Tibial artery (tissue), 4 donors: ENCODE results near the gene COG7.
"Not testable (repeated sequence)": the region's sequence is repeated elsewhere in the genome, so short reads cannot be mapped to it uniquely, and the experiment has no call there.

Source experiments
- DNase-seq, 2 donors: peaks; one replicate each; pipeline ENCODE4 v3.0.0-alpha.2; 2019
- H3K27ac ChIP-seq, 2 donors: fragments of 200-600 bp; sonication (generic) in 1 of 2; 1 replicate in 1 of 2; 2 replicates in 1 of 2; pipeline ENCODE4 v1.5.1; 2018 to 2019; ENCODE audit warnings: mild to moderate bottlenecking in 1 of 2
- H3K27me3 ChIP-seq, 2 donors: fragments of 200-600 bp; sonication (generic) in 1 of 2; one replicate each; pipeline versions ENCODE4 v1.5.1 to v1.6.0; 2016 to 2019
- H3K36me3 ChIP-seq, 3 donors: fragments of 200-600 bp; sonication (generic) in 2 of 3; one replicate each; pipeline ENCODE4 v1.5.1; 2016 to 2019; ENCODE audit warnings: mild to moderate bottlenecking in 2 of 3
- H3K4me1 ChIP-seq, 4 donors: fragments of 200-600 bp; sonication (generic) in 2 of 4; 1 replicate in 3 of 4; 2 replicates in 1 of 4; pipeline ENCODE4 v1.5.1; 2016 to 2019
- H3K4me3 ChIP-seq, 2 donors: fragments of 200-600 bp; sonication (generic) in 1 of 2; 1 replicate in 1 of 2; 2 replicates in 1 of 2; pipeline ENCODE4 v1.5.1; 2018 to 2019; ENCODE audit warnings: mild to moderate bottlenecking in 2 of 2
- H3K9me3 ChIP-seq, 3 donors: fragments of 200-600 bp; sonication (generic) in 1 of 3; one replicate each; pipeline ENCODE4 v1.5.1; 2016 to 2019
- CTCF ChIP-seq, 2 experiments: fragments of 200-600 bp in 1 of 2; fragments of 450-650 bp in 1 of 2; IDR thresholded peaks; one replicate each; pipeline ENCODE4 v1.5.1; 2017 to 2019; ENCODE audit warnings: antibody characterized with exemption in 2 of 2, mild to moderate bottlenecking in 1 of 2, moderate library complexity in 1 of 2
- intact Hi-C: fragments of 100-400 bp; cut with DNase I; formaldehyde crosslinking; loops from one replicate; pipeline ENCODE4 v1.15.0; 2023; ENCODE audit warnings: low total_unique reads

COG7 gene

GRCh38 chr16:23403547-23403946 lies 49.4 kb downstream of the COG7 start:
- Histone ChIP-seq H3K4me3 (no peak overlapping the region), H3K4me1 (no peaks in the 10 kb centered on the region), H3K27ac (no peak overlapping the region), H3K9me3 (no peaks in the 10 kb centered on the region), H3K27me3 (no peaks in the 10 kb centered on the region), H3K36me3 (peaks cover 46 to 97% (median 85%) of the 10 kb centered on the region in 3 donors)
- intact Hi-C loops = no loop called here
- no peak for TF ChIP-seq CTCF (IDR thresholded peaks at IDR 0.05)
- no peak for DNase-seq

GRCh38 chr16:23402100-23402499 lies 50.9 kb downstream of the COG7 start:
- Histone ChIP-seq H3K9me3 (no peaks in the 10 kb centered on the region), H3K36me3 (peaks cover 57 to 100% (median 93%) of the 10 kb centered on the region in 3 donors), H3K27ac (no peak overlapping the region), H3K4me3 (no peak overlapping the region), H3K27me3 (no peaks in the 10 kb centered on the region), H3K4me1 (no peaks in the 10 kb centered on the region)
- DNase-seq = no peak
- TF ChIP-seq CTCF (IDR thresholded peaks at IDR 0.05) = no peak
- intact Hi-C loops = no loop called here

- no peaks in the 10 kb centered on the region for H3K4me1 ChIP-seq
- no peaks in the 10 kb centered on the region for H3K27me3 ChIP-seq
- H3K9me3 ChIP-seq = no peaks in the 10 kb centered on the region
- DNase-seq = peak in 1 of 2 donors; percentile 23
- H3K36me3 ChIP-seq = peaks cover 63 to 100% (median 93%) of the 10 kb centered on the region in 3 donors
- no peak overlapping the region for H3K4me3 ChIP-seq
- H3K27ac ChIP-seq = no peak overlapping the region
- TF ChIP-seq CTCF (IDR thresholded peaks at IDR 0.05) = no peak
- intact Hi-C loops = no loop called here
Measured at GRCh38 chr16:23401139-23401538, 51.9 kb downstream of the COG7 start.

GRCh38 chr16:23400447-23400846 lies 52.5 kb downstream of the COG7 start:
- H3K4me1 ChIP-seq, intact Hi-C loops, H3K27ac ChIP-seq, H3K27me3 ChIP-seq, H3K4me3 ChIP-seq, H3K9me3 ChIP-seq: not testable (repeated sequence)
- peak in 1 of 2 donors; percentile 28 for DNase-seq
- H3K36me3 ChIP-seq = peaks cover 61 to 100% (median 92%) of the 10 kb centered on the region in 3 donors

DNA sequence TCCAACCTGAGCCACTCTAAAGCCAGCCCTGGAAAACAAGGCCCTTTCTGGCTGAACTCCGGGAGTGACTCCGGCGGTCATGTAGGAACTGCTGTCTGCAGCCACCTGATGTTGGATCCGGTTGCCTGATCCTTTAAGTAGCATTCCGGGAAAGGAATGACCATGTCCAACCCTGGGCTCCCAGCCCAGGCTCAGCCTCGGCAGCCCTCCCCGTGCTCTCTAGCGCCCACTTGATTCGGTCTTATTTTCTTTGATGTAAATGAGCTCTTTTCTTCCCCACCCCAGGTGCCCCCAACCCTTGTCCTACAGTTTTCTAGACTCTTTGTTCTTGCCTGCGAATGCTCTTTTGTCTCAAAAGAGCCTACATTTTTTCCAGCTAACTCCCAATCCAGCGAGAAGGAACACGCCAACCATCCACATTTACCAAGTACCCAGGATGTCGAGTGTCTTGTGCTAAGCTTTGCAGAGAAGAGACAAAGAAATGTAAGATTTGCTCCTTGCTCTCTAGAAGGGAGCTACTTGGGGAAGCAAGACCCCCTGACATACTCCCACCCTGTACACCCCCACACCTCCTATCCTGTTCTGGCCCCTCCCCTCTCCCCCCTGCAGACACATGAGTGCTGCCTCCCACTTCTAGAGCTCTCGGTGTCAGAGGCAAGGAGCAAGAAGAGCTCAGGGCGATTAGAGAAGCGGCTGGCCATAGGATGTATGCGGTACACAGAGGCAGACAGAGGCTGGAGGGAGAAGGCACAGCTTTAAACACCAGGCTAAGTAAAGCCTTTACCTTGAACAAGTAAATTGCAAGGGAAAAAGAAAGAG lies 53.8 kb downstream of the COG7 start:
- TF ChIP-seq CTCF (IDR thresholded peaks at IDR 0.05) = no peak
- Histone ChIP-seq H3K9me3 (no peaks in the 10 kb centered on the region), H3K27ac (no peak overlapping the region), H3K27me3 (no peaks in the 10 kb centered on the region), H3K4me3 (no peak overlapping the region), H3K4me1 (no peaks in the 10 kb centered on the region), H3K36me3 (peaks cover 51 to 100% (median 88%) of the 10 kb centered on the region in 3 donors)
- intact Hi-C loops = no loop called here
- DNase-seq = peak in 1 of 2 donors; percentile 39

- H3K4me3 ChIP-seq = no peak overlapping the region
- DNase-seq = peak in 1 of 2 donors; percentile 15
- no peaks in the 10 kb centered on the region for H3K9me3 ChIP-seq
- H3K27me3 ChIP-seq = no peaks in the 10 kb centered on the region
- intact Hi-C loops = no loop called here
- TF ChIP-seq CTCF (IDR thresholded peaks at IDR 0.05) = no peak
- no peak overlapping the region for H3K27ac ChIP-seq
- H3K4me1 ChIP-seq = no peaks in the 10 kb centered on the region
- H3K36me3 ChIP-seq = peaks cover 58 to 97% (median 82%) of the 10 kb centered on the region in 3 donors
Measured at GRCh38 chr16:23397464-23397863, 55.5 kb downstream of the COG7 start.
